Activated CD8-positive, alpha-beta T cell treated with anti-CD3 and anti-CD28 coated beads for 36 hours (primary cell): Measurements from ENCODE around the gene CCIN. TPM values are rescaled to one million over a fixed set of nuclear protein-coding genes. Genes with fewer than 3 reads are reported as not detected.

ENCODE experiments used
- ATAC-seq: fragments of 200-7000 bp; cut with Tn5 transposase; one replicate; pipeline ENCODE4 v1.10.0; 2021; ENCODE audit warnings: mild to moderate bottlenecking, moderate library complexity
- CTCF ChIA-PET: fragments of 350-600 bp; sonication (Branson Sonifier 250); formaldehyde crosslinking; loops from one replicate; lab custom pipeline; 2021; ENCODE audit warnings: antibody characterized with exemption; lab: Charles Lee
- POLR2A ChIA-PET: fragments of 350-600 bp; sonication (Branson Sonifier 250); formaldehyde crosslinking; loops from one replicate; lab custom pipeline; 2021; ENCODE audit warnings: antibody characterized with exemption; lab: Charles Lee
- DNase-seq: peaks from one replicate; pipeline ENCODE4 v3.0.0-alpha.2; 2020
- H3K27ac Mint-ChIP-seq: one replicate; pipeline ENCODE4 v1.8.0; 2021; ENCODE audit warnings: mild to moderate bottlenecking, mixed read lengths
- H3K27me3 Mint-ChIP-seq: one replicate; pipeline ENCODE4 v1.8.0; 2021; ENCODE audit warnings: mixed read lengths
- H3K36me3 Mint-ChIP-seq: one replicate; pipeline ENCODE4 v1.8.0; 2021; ENCODE audit warnings: low read depth, mixed read lengths
- H3K4me1 Mint-ChIP-seq: one replicate; pipeline ENCODE4 v1.8.0; 2021; ENCODE audit warnings: low read depth, mixed read lengths
- H3K4me3 Mint-ChIP-seq: one replicate; pipeline ENCODE4 v1.8.0; 2021; ENCODE audit warnings: mild to moderate bottlenecking, moderate library complexity, mixed read lengths
- H3K9me3 Mint-ChIP-seq: one replicate; pipeline ENCODE4 v1.8.0; 2021; ENCODE audit warnings: mixed read lengths
- CTCF ChIP-seq: fragments of 200-600 bp; IDR thresholded peaks from one replicate; pipeline ENCODE4 v1.8.0; 2022; ENCODE audit warnings: antibody characterized with exemption, mild to moderate bottlenecking
- intact Hi-C: fragments of 100-400 bp; cut with micrococcal nuclease; formaldehyde crosslinking; loops from one replicate; pipeline ENCODE4 v1.10.0; 2022
- total RNA-seq, 2 experiments: library from RNA; stranded (reverse); gene quantifications; one replicate each; pipeline ENCODE4 v1.2.3, GENCODE V29; 2021

CCIN gene
- total RNA-seq, 2 experiments from 2014 or later = not detected

- Mint-ChIP-seq H3K4me1 (peaks cover 70% of the 10 kb centered on the region), H3K4me3 (peak overlapping the region; percentile 61), H3K9me3 (peaks cover 7% of the 10 kb centered on the region), H3K36me3 (peaks cover 21% of the 10 kb centered on the region), H3K27me3 (no peaks in the 10 kb centered on the region), H3K27ac (peak overlapping the region; percentile 89)
- POLR2A ChIA-PET = interaction anchor here (0.7 to 4.9 kb wide), 6 partner anchors 8 to 122 kb away, joined by 3 to 25 read pairs (median 5); partner anchors contain the start of genes CLTA and GLIPR2
- TF ChIP-seq CTCF = no peak
- CTCF ChIA-PET = interaction anchor here (1.0 to 2.1 kb wide), 6 partner anchors 11 to 48 kb away, joined by 3 to 16 read pairs (median 6); partner anchors contain the start of gene GLIPR2
- DNase-seq (no peak), ATAC-seq (no peak)
- intact Hi-C loops = no loop called here
These were observed 18.4 kb upstream of the CCIN start for GRCh38 chr9:36150574-36151315.

DNA sequence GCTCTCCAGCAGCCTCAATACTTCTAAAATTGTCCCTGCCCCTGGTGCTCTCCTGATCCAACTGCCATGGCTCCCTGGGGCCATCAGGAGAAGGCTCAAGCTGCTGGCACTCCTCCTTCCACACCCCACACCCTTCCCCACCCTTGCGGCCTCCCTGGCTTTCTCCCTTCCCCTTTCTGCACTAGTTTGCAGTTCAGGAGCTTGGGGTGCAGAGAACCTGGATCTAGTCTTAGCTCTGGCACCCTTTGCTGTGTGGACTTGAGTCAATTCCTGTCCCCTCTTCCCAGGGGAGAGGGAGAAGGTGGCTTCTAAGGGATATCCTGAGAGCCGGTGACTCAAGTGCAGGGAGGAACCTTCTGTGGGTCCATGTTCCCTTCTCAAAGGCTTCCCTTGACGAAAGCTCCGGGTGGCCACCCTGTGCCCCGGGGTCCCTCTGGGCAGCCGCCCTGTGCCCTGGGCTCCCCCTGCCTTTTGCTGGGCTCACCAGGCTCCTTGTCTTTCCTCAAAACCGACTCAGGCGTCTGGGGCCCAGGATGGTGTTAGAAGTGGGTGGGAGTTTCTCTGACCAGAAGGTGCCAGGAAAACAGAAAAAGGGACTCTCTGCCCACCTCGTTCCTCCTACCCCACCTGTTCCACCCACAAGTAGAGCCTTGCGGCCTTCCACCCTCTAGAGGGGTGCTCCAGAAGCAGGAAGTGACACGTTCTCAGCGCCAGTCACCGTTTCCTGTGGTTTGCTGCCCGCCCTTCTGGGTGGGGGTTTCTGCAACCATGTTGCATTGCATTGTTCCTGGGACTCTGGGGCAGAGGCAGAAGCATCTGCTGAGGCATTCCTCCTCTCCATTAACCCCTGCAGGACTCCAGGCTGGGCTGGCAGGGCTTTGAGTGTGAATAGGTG is 17.6 kb upstream of the CCIN start:
- POLR2A ChIA-PET = interaction anchor here (0.7 to 4.9 kb wide), 7 partner anchors 9 to 123 kb away, joined by 3 to 25 read pairs (median 3); partner anchors contain the start of genes CLTA and GLIPR2
- peak; percentile 93 for ATAC-seq
- intact Hi-C loops = no loop called here

DNA sequence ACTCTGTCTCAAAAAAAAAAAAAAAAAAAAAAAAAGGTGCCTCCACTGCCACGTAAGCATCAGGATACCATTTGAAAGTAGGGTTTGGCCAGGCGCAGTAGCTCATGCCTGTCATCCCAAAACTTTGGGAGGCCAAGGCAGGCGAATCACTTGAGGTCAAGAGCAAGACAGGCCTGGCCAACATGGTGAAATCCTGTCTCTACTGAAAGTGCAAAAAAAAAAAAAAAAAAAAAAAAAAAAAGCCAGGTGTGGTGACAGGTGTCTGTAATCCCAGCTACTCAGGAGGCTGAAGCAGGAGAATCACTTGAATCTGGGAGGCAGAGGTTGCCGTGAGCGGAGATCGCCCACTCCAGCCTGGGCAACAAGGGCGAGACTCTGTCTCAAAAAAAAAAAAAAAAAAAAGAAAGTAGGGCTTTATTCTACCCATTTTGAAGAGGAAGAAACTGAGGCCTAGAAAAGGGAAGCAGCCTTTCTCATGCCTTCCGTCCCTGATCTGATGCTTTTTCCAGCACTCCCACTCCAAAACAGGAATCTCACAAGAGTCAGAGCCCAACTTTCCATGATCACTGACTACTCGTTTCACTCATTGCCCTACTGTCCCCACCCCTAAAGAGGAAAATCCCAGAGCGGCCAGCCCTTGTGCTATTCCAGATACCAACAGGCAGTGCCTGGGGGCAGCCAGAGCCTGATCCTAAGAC is 16.3 kb upstream of the CCIN start:
- no peak for ATAC-seq
- ChIA-PET POLR2A (interaction anchor here (1.9 to 4.9 kb wide), 3 partner anchors 10 to 38 kb away, joined by 7 to 25 read pairs (median 23); partner anchors contain the start of genes CLTA and GLIPR2), CTCF (interaction anchor here (1.2 to 2.1 kb wide), 5 partner anchors 11 to 144 kb away, joined by 3 to 16 read pairs (median 3); partner anchors contain the start of gene CLTA)
- Mint-ChIP-seq H3K36me3 (peaks cover 12% of the 10 kb centered on the region), H3K27me3 (no peaks in the 10 kb centered on the region), H3K9me3 (no peaks in the 10 kb centered on the region), H3K4me1 (peaks cover 54% of the 10 kb centered on the region), H3K4me3 (no peak overlapping the region), H3K27ac (peak overlapping the region; percentile 58)
- intact Hi-C loops = no loop called here
- no peak for DNase-seq
- TF ChIP-seq CTCF = no peak

More for the DNA sequence above, 17.6 kb upstream of the CCIN start:
- Mint-ChIP-seq H3K27ac (peak overlapping the region; percentile 89), H3K4me3 (peak overlapping the region; percentile 61), H3K27me3 (no peaks in the 10 kb centered on the region), H3K4me1 (peaks cover 64% of the 10 kb centered on the region), H3K36me3 (peaks cover 17% of the 10 kb centered on the region), H3K9me3 (no peaks in the 10 kb centered on the region)
- DNase-seq = peak; percentile 95
- no peak for TF ChIP-seq CTCF
- CTCF ChIA-PET = interaction anchor here (1.0 to 2.1 kb wide), 9 partner anchors 11 to 143 kb away, joined by 3 to 16 read pairs (median 4); partner anchors contain the start of genes CLTA and GLIPR2

GRCh38 chr9:36153746-36154145 is 15.4 kb upstream of the CCIN start:
- Mint-ChIP-seq H3K4me1 (peaks cover 51% of the 10 kb centered on the region), H3K27me3 (no peaks in the 10 kb centered on the region), H3K4me3 (no peak overlapping the region), H3K9me3 (no peaks in the 10 kb centered on the region), H3K27ac (peak overlapping the region; percentile 38), H3K36me3 (peaks cover 18% of the 10 kb centered on the region)
- ChIA-PET POLR2A (interaction anchor here (0.7 kb wide), 1 partner anchor 15 kb away, joined by 4 read pairs; no protein-coding TSS in a partner anchor), CTCF (interaction anchor here (0.8 to 2.7 kb wide), 2 partner anchors 11 to 392 kb away, joined by 3 to 17 read pairs; no protein-coding TSS in a partner anchor)
- intact Hi-C loops = no loop called here
- DNase-seq (no peak), ATAC-seq (no peak)
- no peak for TF ChIP-seq CTCF
